ENCODE data around the gene SNAP25. TPM values are rescaled to one million over a fixed set of nuclear protein-coding genes. Genes with fewer than 3 reads are reported as not detected.

SNAP25 gene
- total and polyA plus RNA-seq, 10 of the 15 experiments (the other 5 are each of a cell fraction or from before 2014, with no cell fraction given), result not detected

DNA sequence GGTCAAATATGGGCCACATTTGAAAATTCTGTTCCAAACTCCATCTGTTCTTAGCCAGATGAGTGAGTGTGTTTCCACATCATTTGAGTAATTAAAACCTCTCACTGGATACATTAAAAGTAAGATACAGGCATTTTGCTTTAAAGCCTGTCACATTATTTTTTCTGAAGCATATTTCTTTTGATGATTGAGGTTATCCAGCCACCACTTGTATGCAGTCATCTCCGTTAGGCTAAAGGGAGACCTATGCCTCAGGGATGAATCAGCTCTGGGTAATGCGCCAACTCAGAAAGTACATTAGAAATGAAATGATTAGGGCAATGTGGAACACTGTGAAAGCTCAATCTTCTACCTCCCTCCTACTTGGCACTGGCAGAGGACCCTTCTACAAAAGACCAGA lies 90.7 kb downstream of the SNAP25 start (continued):
- TF ChIP-seq, protein P1, sequence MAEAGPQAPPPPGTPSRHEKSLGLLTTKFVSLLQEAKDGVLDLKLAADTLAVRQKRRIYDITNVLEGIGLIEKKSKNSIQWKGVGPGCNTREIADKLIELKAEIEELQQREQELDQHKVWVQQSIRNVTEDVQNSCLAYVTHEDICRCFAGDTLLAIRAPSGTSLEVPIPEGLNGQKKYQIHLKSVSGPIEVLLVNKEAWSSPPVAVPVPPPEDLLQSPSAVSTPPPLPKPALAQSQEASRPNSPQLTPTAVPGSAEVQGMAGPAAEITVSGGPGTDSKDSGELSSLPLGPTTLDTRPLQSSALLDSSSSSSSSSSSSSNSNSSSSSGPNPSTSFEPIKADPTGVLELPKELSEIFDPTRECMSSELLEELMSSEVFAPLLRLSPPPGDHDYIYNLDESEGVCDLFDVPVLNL (IDR thresholded peaks at IDR 0.05; ENCODE audit: low read depth, low read length), result no peak
- TF ChIP-seq ASH2L (IDR thresholded peaks at IDR 0.05; ENCODE audit: borderline replicate concordance, low read depth), result no peak
- TF ChIP-seq ZZZ3 (IDR thresholded peaks at IDR 0.05; ENCODE audit: control insufficient read depth, insufficient read length, low read depth), result no peak
- TF ChIP-seq SREBF2 (IDR thresholded peaks at IDR 0.05; ENCODE audit: low read length), result no peak
- TF ChIP-seq FOXM1 (IDR thresholded peaks at IDR 0.05; ENCODE audit: low read depth, low read length), result no peak

DNA sequence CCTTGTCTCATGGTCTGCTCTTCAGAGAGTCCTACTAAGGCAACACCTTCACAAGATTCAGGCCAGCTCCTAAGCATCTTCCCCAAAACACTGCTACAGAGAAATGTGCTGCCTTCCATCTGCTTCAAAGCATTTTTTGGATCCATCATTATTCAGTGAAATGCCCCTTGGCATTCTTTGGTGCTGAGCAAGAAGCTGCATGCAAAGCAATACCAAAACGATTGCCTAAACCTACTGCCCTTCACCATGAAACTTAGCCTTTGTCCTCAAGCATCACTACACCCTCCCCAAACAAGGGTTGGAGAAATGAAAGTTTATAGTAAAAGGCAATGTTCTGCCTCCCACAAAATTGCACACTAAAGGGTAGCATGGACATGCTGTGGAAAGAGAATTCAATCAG lies 93.5 kb downstream of the SNAP25 start:
- Histone ChIP-seq H2AFZ (ENCODE audit: control insufficient read depth, low read depth, low read length) (no peak overlapping the region), H3K79me2 (ENCODE audit: control insufficient read depth, insufficient read depth, low read length) (no peaks in the 10 kb centered on the region), H3K4me2 (ENCODE audit: control insufficient read depth, insufficient read depth) (no peak overlapping the region), H3K36me3 (ENCODE audit: control insufficient read depth in 2 of 2, insufficient read depth in 2 of 2, low read length in 1 of 2) (no peaks in the 10 kb centered on the region), H3K27ac (ENCODE audit: control insufficient read depth, insufficient read depth) (no peak overlapping the region), H4K20me1 (ENCODE audit: control insufficient read depth, insufficient read depth) (no peaks in the 10 kb centered on the region), H3K27me3 (replicated peaks in 1 of 2; ENCODE audit: control insufficient read depth in 2 of 2, insufficient read depth in 2 of 2, low read length in 1 of 2) (peaks cover 0 to 2% of the 10 kb centered on the region in 2 experiments; a peak in 2 of 4 replicates), H3K9ac (ENCODE audit: control insufficient read depth, insufficient read depth, low read length) (no peak overlapping the region), H3K4me3 (no peak overlapping the region), H3K9me3 (replicated peaks; ENCODE audit: control insufficient read depth, insufficient read depth, low read length) (peaks cover 1% of the 10 kb centered on the region; the same call in 2 of the 3 replicates), H3K4me1 (ENCODE audit: control insufficient read depth, insufficient read depth, low read length) (no peaks in the 10 kb centered on the region)
- ATAC-seq, result no peak
- 0% methylated on average over 1 of the region's 1 CpG for WGBS (ENCODE audit: insufficient coverage, insufficient replicate concordance, low lambda C conversion rate, missing lambda C conversion rate)
- in situ Hi-C loops (cut with MboI), result no loop called here
- no TSS peak for BruUV-seq (replicated peaks)
- no peak for FAIRE-seq
- SMC1A ChIA-PET (ENCODE audit: uncharacterized antibody, unreplicated experiment), result no interaction called here
- DNase-seq (ENCODE audit: low read depth, low spot score), result no peak
- RAD21 ChIA-PET (ENCODE audit: unreplicated experiment), result no interaction called here
- CTCF ChIA-PET, result no interaction called here
- intact Hi-C loops (cut with micrococcal nuclease; ENCODE audit: unreplicated experiment), result no loop called here
- POLR2A ChIA-PET, result no interaction called here
- no peak for TF ChIP-seq CBX5 (IDR thresholded peaks at IDR 0.05; ENCODE audit: low read depth)
- TF ChIP-seq, protein P2, sequence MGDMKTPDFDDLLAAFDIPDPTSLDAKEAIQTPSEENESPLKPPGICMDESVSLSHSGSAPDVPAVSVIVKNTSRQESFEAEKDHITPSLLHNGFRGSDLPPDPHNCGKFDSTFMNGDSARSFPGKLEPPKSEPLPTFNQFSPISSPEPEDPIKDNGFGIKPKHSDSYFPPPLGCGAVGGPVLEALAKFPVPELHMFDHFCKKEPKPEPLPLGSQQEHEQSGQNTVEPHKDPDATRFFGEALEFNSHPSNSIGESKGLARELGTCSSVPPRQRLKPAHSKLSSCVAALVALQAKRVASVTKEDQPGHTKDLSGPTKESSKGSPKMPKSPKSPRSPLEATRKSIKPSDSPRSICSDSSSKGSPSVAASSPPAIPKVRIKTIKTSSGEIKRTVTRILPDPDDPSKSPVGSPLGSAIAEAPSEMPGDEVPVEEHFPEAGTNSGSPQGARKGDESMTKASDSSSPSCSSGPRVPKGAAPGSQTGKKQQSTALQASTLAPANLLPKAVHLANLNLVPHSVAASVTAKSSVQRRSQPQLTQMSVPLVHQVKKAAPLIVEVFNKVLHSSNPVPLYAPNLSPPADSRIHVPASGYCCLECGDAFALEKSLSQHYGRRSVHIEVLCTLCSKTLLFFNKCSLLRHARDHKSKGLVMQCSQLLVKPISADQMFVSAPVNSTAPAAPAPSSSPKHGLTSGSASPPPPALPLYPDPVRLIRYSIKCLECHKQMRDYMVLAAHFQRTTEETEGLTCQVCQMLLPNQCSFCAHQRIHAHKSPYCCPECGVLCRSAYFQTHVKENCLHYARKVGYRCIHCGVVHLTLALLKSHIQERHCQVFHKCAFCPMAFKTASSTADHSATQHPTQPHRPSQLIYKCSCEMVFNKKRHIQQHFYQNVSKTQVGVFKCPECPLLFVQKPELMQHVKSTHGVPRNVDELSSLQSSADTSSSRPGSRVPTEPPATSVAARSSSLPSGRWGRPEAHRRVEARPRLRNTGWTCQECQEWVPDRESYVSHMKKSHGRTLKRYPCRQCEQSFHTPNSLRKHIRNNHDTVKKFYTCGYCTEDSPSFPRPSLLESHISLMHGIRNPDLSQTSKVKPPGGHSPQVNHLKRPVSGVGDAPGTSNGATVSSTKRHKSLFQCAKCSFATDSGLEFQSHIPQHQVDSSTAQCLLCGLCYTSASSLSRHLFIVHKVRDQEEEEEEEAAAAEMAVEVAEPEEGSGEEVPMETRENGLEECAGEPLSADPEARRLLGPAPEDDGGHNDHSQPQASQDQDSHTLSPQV (IDR thresholded peaks at IDR 0.05), result no peak
- TF ChIP-seq, protein P3, sequence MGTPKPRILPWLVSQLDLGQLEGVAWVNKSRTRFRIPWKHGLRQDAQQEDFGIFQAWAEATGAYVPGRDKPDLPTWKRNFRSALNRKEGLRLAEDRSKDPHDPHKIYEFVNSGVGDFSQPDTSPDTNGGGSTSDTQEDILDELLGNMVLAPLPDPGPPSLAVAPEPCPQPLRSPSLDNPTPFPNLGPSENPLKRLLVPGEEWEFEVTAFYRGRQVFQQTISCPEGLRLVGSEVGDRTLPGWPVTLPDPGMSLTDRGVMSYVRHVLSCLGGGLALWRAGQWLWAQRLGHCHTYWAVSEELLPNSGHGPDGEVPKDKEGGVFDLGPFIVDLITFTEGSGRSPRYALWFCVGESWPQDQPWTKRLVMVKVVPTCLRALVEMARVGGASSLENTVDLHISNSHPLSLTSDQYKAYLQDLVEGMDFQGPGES (IDR thresholded peaks at IDR 0.05), result no peak
- no peak for TF ChIP-seq MEF2A (IDR thresholded peaks at IDR 0.05; ENCODE audit: insufficient read depth, low read depth, low read length)
- no peak for TF ChIP-seq RAD21 (IDR thresholded peaks at IDR 0.05; ENCODE audit: insufficient read depth, low read depth, low read length)
- no peak for TF ChIP-seq HDAC2 (IDR thresholded peaks at IDR 0.05)
- TF ChIP-seq, protein P4, sequence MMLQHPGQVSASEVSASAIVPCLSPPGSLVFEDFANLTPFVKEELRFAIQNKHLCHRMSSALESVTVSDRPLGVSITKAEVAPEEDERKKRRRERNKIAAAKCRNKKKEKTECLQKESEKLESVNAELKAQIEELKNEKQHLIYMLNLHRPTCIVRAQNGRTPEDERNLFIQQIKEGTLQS (IDR thresholded peaks at IDR 0.05; ENCODE audit: borderline replicate concordance, extremely low read depth, low read depth, low read length), result no peak
- TF ChIP-seq JUNB (IDR thresholded peaks at IDR 0.05), result no peak
- TF ChIP-seq CREM (IDR thresholded peaks at IDR 0.05; ENCODE audit: low read depth), result no peak
- TF ChIP-seq MTA3 (IDR thresholded peaks at IDR 0.05; ENCODE audit: borderline replicate concordance, low read length), result no peak
